ENCODE data around the gene MUL1. TPM values are rescaled to one million over a fixed set of nuclear protein-coding genes. Genes with fewer than 3 reads are reported as not detected.

Gene MUL1
- total and polyA plus RNA-seq, 9 of the 15 experiments (the other 6 are each of a cell fraction or from before 2014, with no cell fraction given) = 10.4 to 32.9 (median 19.3) TPM

DNA sequence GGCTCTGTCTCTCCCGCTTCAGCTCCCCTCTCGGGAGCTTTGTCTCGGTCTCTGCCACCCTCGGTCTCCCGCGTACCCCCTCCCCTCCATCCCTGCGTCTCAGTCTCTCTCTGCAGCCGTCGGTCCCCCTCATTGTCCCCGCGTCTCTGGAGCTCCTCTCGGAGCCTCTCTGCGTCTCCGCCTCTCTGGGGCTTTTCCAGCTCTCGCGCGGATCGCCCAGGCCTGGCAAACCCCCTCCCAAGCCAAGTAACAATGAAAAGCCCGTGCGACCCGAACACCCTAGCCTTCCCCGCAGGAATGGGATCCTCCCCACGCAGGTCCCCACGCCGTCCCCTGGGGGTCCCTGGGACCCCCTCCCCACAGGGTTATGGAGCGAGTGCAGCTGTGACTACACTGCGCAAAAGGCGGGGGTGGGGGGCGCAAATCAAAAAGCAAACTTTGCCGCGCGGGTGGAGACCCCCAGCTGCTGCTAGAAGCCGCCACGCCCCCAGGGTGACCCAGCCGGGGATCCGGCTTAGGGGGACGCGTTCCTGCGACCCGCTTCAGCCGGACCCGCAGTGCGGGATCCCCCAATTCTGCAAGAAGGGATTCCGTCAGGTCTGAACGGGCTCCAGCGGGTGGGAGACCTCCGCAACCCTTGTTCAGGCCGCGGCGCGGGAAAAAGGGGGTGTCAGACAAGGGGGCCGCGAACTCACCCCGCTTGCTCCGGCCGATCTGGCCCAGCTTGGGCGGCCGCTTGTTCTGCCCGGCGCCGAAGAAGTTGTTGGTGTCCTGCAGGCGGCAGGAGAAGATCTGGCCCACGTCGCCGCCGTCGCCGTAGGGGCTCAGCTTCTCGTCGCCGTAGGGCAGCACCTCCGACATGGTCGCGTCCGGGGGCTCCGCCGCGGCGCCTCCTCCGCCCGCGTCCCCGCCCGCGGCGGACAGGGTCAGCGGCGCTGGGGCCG lies 23.2 kb downstream of the MUL1 start:
- no peak for DNase-seq (ENCODE audit: extremely low read depth in 1 of 4, low spot score in 3 of 4)
- H3K36me3 ChIP-seq (ENCODE audit: control insufficient read depth, insufficient read depth, low read length) = no peaks in the 10 kb centered on the region
- H4K20me1 ChIP-seq (replicated peaks; ENCODE audit: control insufficient read depth, insufficient read depth, low read length) = peaks cover 6% of the 10 kb centered on the region
- TF ChIP-seq RBFOX2 (IDR thresholded peaks at IDR 0.05; ENCODE audit: low read depth, low read length) (0 out of 2 replicates have a peak, but pooled peaks have one; percentile 28), PRDM10 (IDR thresholded peaks at IDR 0.05; ENCODE audit: partially characterized antibody) (peak; percentile 45), ZBTB7A (IDR thresholded peaks at IDR 0.05; ENCODE audit: borderline replicate concordance, control insufficient read depth, low read depth, low read length) (peak; percentile 43; the same call in 1 of the 2 replicates), FIP1L1 (IDR thresholded peaks at IDR 0.05; ENCODE audit: low read depth, low read length, poor library complexity, severe bottlenecking) (peak; percentile 34), MAFG (tag; conservative IDR thresholded peaks at IDR 0.05) (no peak)
- no peak for FAIRE-seq
- intact Hi-C loops (cut with micrococcal nuclease) (no loop called here), in situ Hi-C loops (cut with MboI) (no loop called here)
- WGBS (ENCODE audit: insufficient coverage, low coverage, missing lambda C conversion rate) = 39% methylated on average over 72 of the region's 89 CpGs
- H3K9ac ChIP-seq (ENCODE audit: insufficient read depth in 1 of 2, low read depth in 2 of 2, low read length in 2 of 2) = no peak overlapping the region
- ATAC-seq = no peak
- no peak overlapping the region for H3K4me2 ChIP-seq (ENCODE audit: insufficient read depth, low read length)
- POLR2A ChIA-PET = no interaction called here
- H3K4me3 ChIP-seq = no peak overlapping the region
- no peaks in the 10 kb centered on the region for H3K9me1 ChIP-seq (ENCODE audit: control insufficient read depth, insufficient read depth, low read length)
- CTCF ChIA-PET (ENCODE audit: low intra/inter-chr PET ratio) = no interaction called here
- no peaks in the 10 kb centered on the region; the same call in 1 of the 2 replicates for H3K9me3 ChIP-seq (replicated peaks; ENCODE audit: control insufficient read depth, insufficient read depth, low read depth, low read length)
- H3K27ac ChIP-seq (ENCODE audit: extremely low read depth, low read depth, low read length) = no peak overlapping the region
- H3K79me2 ChIP-seq (ENCODE audit: control insufficient read depth, insufficient read depth, low read length) = no peaks in the 10 kb centered on the region
- H2AFZ ChIP-seq (ENCODE audit: low read depth, low read length) = no peak overlapping the region
- peaks cover 0 to 35% of the 10 kb centered on the region in 2 experiments; a peak in 3 of 5 replicates for H3K4me1 ChIP-seq (replicated peaks in 1 of 2; ENCODE audit: control insufficient read depth in 2 of 2, insufficient read depth in 2 of 2, low read length in 2 of 2)
- BruUV-seq (replicated peaks) = no TSS peak
- peaks cover 33 to 71% of the 10 kb centered on the region in 2 experiments for H3K27me3 ChIP-seq (ENCODE audit: control insufficient read depth in 2 of 2, insufficient read depth in 2 of 2, low read length in 2 of 2)
